ENCODE data around the gene KLRF2.
"Not testable (repeated sequence)": the region's sequence is repeated elsewhere in the genome, so short reads cannot be mapped to it uniquely, and the experiment has no call there.

The KLRF2 gene

GRCh38 chr12:9881246-9881645, at the start of gene KLRF2:
Gene KLRF2 (plus strand): TSS chr12:9881489. CDS start chr12:9881596, 107 bp downstream.
- DNase-seq, result no peak

GRCh38 chr12:9831720-9832119, 49.6 kb upstream of the KLRF2 start:
- DNase-seq, result no peak

- no peak for DNase-seq
Measured at GRCh38 chr12:9843407-9843806, 37.9 kb upstream of the KLRF2 start.

GRCh38 chr12:9848899-9849298, 32.4 kb upstream of the KLRF2 start:
- DNase-seq, result no peak

- no peak for DNase-seq
Measured at GRCh38 chr12:9851050-9851449, 30.2 kb upstream of the KLRF2 start.

- no peak for DNase-seq
Measured at GRCh38 chr12:9851927-9852326, 29.4 kb upstream of the KLRF2 start.

- no peak for DNase-seq
Measured at GRCh38 chr12:9856151-9856550, 25.1 kb upstream of the KLRF2 start.

- no peak for DNase-seq
Measured at GRCh38 chr12:9856894-9857293, 24.4 kb upstream of the KLRF2 start.

GRCh38 chr12:9858135-9858534, 23.2 kb upstream of the KLRF2 start:
- no peak for DNase-seq

- no peak for DNase-seq
Measured at GRCh38 chr12:9864913-9865675, 16.2 kb upstream of the KLRF2 start.

- no peak for DNase-seq
Measured at GRCh38 chr12:9866860-9867269, 14.4 kb upstream of the KLRF2 start.

- DNase-seq, result no peak
Measured at GRCh38 chr12:9867531-9867930, 13.8 kb upstream of the KLRF2 start.

GRCh38 chr12:9868311-9868801, 12.9 kb upstream of the KLRF2 start:
- DNase-seq, result no peak

GRCh38 chr12:9868951-9869306, 12.4 kb upstream of the KLRF2 start:
- no peak for DNase-seq

GRCh38 chr12:9869307-9870161, 11.8 kb upstream of the KLRF2 start, which contains the start of gene CLEC2B:
Gene CLEC2B (minus strand): TSS chr12:9869354.
- no peak for DNase-seq

- DNase-seq, result no peak
Measured at GRCh38 chr12:9870286-9870866, 10.9 kb upstream of the KLRF2 start.

- no peak for DNase-seq
Measured at GRCh38 chr12:9872162-9872561, 9.1 kb upstream of the KLRF2 start.

GRCh38 chr12:9872742-9873141, 8.5 kb upstream of the KLRF2 start:
- no peak for DNase-seq

GRCh38 chr12:9876120-9876519, 5.2 kb upstream of the KLRF2 start:
- DNase-seq, result not testable (repeated sequence)

- DNase-seq, result no peak
Measured at GRCh38 chr12:9880532-9881078, 684 bp upstream of the KLRF2 start.

- no peak for DNase-seq
Measured at GRCh38 chr12:9881988-9882387, 699 bp downstream of the KLRF2 start.

GRCh38 chr12:9883175-9883574, 1.9 kb downstream of the KLRF2 start:
- no peak for DNase-seq

- no peak for DNase-seq
Measured at GRCh38 chr12:9888665-9889273, 7.5 kb downstream of the KLRF2 start.
